Breast epithelium (tissue), 4 donors: ENCODE measurements around the gene AMFR. TPM values are rescaled to one million over a fixed set of nuclear protein-coding genes. Genes with fewer than 3 reads are reported as not detected.

Experiments used
- DNase-seq, 2 donors: peaks; one replicate each; pipeline ENCODE4 v3.0.0-alpha.2; 2019; ENCODE audit warnings: low spot score in 2 of 2
- H3K27ac ChIP-seq, 2 donors: fragments of 200-600 bp; sonication (generic) in 1 of 2; one replicate each; pipeline ENCODE4 v1.5.1; 2016 to 2019; ENCODE audit warnings: mild to moderate bottlenecking in 1 of 2
- H3K27me3 ChIP-seq, 2 donors: fragments of 200-600 bp; sonication (generic) in 1 of 2; one replicate each; pipeline versions ENCODE4 v1.5.1 to v1.6.0; 2017 to 2019; ENCODE audit warnings: control low read depth in 1 of 2, mild to moderate bottlenecking in 1 of 2
- H3K36me3 ChIP-seq: fragments of 200-600 bp; one replicate; pipeline ENCODE4 v1.5.1; 2019
- H3K4me1 ChIP-seq, 2 donors: fragments of 200-600 bp; sonication (generic); one replicate each; pipeline ENCODE4 v1.5.1; 2016 to 2019; ENCODE audit warnings: control low read depth in 1 of 2
- H3K4me3 ChIP-seq, 3 donors: fragments of 200-600 bp; sonication (generic); 1 replicate in 2 of 3; 2 replicates in 1 of 3; pipeline ENCODE4 v1.5.1; 2016 to 2019; ENCODE audit warnings: mild to moderate bottlenecking in 3 of 3, moderate library complexity in 2 of 3
- H3K9me3 ChIP-seq, 2 donors: fragments of 200-600 bp; sonication (generic) in 1 of 2; one replicate each; pipeline ENCODE4 v1.5.1; 2016 to 2019; ENCODE audit warnings: control low read depth in 1 of 2
- POLR2A ChIP-seq: fragments of 450-650 bp; IDR thresholded peaks from one replicate; pipeline ENCODE4 v1.6.1; 2016; ENCODE audit warnings: antibody characterized with exemption, mild to moderate bottlenecking, moderate library complexity
- POLR2AphosphoS5 ChIP-seq, 3 donors: sonication (generic); formaldehyde crosslinking; IDR thresholded peaks; one replicate each; pipeline ENCODE4 v1.6.1; 2017; ENCODE audit warnings: antibody characterized with exemption in 3 of 3
- intact Hi-C: fragments of 100-400 bp; cut with DNase I; formaldehyde crosslinking; loops from one replicate; pipeline ENCODE4 v1.15.1; 2023; ENCODE audit warnings: low total_unique reads
- total RNA-seq, 3 donors: library from RNA; depleted of rRNA; stranded (reverse); fragments of >200 nt; gene quantifications; one replicate each; pipeline ENCODE4 v1.1.0, GENCODE V29; 2016
- TF ChIP-seq, protein P1 (sequence below), 3 donors: fragments of 450-650 bp; IDR thresholded peaks; one replicate each; pipeline ENCODE4 v1.5.1; 2016 to 2017; ENCODE audit warnings: antibody characterized with exemption in 3 of 3, mild to moderate bottlenecking in 3 of 3, moderate library complexity in 3 of 3

AMFR gene
- total RNA-seq, 3 donors from 2014 or later, result 156 to 205 (median 188) TPM

DNA sequence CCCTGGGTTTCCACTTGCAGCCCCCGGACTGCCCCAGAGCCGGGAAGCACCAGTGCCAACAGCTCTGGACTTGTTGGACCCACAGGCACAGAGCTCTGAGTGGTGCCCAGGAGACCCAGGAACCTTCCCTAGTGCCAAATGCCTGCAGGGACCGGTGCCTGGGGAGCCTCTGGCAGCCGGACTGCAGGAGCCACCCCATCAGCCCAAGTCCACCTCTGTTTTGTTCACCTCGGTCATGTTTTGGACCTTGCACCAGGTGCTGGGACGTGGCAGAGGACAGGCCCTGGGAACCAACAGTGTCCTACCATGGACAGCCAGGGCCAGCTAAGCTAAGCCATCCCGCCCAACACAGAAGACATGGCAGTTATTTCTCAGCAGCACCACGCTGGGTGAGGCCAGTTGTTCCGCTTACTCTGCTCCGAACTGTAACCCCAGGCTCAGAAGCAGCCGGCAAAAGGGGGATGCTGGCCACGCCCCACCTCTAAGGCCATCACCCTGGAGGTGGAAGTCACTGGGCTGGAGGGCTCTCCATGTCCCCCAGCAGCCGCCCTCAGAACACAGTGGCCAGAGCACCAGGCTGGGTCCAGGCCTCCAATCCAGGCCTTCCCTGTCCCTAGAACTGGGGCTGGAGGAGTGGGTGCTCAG lies 79.8 kb downstream of the AMFR start:
- Histone ChIP-seq H3K27me3 (no peaks in the 10 kb centered on the region), H3K9me3 (no peaks in the 10 kb centered on the region), H3K27ac (no peak overlapping the region), H3K36me3 (no peaks in the 10 kb centered on the region), H3K4me3 (no peak overlapping the region), H3K4me1 (no peaks in the 10 kb centered on the region)
- TF ChIP-seq POLR2AphosphoS5 (IDR thresholded peaks at IDR 0.05), result no peak
- no peak for TF ChIP-seq POLR2A
- TF ChIP-seq, protein P1, sequence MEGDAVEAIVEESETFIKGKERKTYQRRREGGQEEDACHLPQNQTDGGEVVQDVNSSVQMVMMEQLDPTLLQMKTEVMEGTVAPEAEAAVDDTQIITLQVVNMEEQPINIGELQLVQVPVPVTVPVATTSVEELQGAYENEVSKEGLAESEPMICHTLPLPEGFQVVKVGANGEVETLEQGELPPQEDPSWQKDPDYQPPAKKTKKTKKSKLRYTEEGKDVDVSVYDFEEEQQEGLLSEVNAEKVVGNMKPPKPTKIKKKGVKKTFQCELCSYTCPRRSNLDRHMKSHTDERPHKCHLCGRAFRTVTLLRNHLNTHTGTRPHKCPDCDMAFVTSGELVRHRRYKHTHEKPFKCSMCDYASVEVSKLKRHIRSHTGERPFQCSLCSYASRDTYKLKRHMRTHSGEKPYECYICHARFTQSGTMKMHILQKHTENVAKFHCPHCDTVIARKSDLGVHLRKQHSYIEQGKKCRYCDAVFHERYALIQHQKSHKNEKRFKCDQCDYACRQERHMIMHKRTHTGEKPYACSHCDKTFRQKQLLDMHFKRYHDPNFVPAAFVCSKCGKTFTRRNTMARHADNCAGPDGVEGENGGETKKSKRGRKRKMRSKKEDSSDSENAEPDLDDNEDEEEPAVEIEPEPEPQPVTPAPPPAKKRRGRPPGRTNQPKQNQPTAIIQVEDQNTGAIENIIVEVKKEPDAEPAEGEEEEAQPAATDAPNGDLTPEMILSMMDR (IDR thresholded peaks at IDR 0.05), result no peak
- intact Hi-C loops, result no loop called here
- DNase-seq, result no peak

DNA sequence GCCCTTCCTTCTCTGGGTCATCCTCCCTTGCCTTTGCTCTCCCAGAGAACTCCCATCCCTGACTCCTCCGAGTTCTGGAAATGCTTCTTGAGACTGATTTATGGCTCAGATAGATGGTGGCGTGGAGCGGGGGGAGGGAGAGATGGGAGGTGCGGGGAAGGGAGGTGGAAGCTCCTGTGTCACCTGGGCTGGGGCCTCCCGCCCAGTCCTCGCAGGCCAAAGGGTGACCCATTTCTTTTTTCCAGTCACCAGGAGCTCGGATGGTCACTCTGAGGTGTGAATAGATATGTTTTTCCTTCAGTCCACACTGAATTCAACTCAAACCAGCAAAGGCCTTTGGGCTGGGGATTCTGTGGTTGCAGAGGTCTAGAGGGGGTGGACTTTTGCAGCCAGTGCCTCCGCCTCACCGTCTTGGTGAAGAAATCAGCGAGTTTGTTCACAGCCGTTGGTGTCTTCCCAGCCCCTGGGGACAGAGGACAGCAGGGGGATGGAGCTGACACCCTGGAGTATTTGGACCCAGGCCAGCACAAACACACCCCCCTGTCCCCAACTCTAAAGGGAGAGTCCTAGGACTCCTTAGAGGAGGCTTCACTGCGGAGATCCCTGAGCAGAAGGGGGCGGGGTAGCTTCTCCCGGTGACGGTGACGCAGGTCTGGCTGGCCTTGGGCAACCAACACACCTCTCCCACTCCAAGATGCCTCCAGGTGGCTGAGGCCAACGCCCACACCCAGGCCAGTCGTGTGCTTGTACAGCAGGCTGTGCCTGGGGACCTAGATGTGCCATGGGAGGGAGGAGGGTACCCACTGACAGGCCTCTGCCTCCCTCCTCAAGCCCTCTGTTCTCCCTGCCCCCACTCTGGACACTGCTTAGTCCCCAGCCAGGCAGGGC lies 80.6 kb downstream of the AMFR start:
- Histone ChIP-seq H3K27me3 (no peaks in the 10 kb centered on the region), H3K9me3 (no peaks in the 10 kb centered on the region), H3K4me1 (no peaks in the 10 kb centered on the region), H3K27ac (no peak overlapping the region), H3K36me3 (no peaks in the 10 kb centered on the region), H3K4me3 (no peak overlapping the region)
- no peak for TF ChIP-seq POLR2AphosphoS5 (IDR thresholded peaks at IDR 0.05)
- TF ChIP-seq, protein P1 (IDR thresholded peaks at IDR 0.05), result no peak
- intact Hi-C loops, result no loop called here
- no peak for DNase-seq

DNA sequence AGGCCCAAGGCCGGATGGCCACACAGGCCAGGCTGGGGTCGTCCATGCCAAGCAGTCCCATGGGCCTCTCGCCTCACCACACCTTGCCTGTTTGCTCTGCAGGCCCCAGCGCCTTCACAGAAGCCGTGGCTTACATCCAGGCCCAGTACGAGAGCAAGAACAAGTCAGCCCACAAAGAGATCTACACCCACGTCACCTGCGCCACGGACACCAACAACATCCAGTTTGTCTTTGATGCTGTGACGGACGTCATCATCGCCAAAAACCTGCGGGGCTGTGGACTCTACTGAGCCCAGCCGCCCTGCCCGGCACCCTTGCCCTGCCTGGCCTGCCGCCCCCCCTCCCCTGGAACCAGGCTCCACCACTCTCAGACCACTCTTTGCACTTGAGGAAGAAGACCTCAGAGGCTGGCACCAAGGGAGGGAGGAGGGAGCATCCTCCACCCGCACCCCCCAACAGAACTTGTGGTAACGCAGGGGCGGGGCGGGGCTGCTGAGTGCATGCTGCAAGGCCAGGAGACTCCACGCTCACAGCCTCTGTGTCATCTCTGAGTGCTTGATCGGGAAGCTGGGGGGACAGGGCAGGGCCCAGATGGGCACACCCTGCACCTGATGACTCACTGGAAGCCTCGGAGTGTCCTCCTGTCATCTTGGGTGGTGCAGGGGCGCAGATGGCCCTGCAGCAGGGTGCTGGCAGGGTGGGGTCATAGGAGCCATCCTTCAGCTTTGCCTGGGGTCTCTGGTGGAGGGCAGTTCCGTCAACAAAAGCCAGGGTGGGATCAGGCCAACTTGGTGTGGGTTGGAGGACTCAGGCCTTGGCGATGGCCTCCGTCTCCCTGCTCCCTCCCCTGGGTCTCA lies 81.5 kb downstream of the AMFR start:
- Histone ChIP-seq H3K4me1 (no peaks in the 10 kb centered on the region), H3K27ac (no peak overlapping the region), H3K9me3 (no peaks in the 10 kb centered on the region), H3K36me3 (no peaks in the 10 kb centered on the region), H3K4me3 (no peak overlapping the region), H3K27me3 (no peaks in the 10 kb centered on the region)
- TF ChIP-seq POLR2AphosphoS5 (IDR thresholded peaks at IDR 0.05), result no peak
- TF ChIP-seq POLR2A, result no peak
- TF ChIP-seq, protein P1 (IDR thresholded peaks at IDR 0.05), result no peak
- DNase-seq, result no peak
- intact Hi-C loops, result no loop called here

DNA sequence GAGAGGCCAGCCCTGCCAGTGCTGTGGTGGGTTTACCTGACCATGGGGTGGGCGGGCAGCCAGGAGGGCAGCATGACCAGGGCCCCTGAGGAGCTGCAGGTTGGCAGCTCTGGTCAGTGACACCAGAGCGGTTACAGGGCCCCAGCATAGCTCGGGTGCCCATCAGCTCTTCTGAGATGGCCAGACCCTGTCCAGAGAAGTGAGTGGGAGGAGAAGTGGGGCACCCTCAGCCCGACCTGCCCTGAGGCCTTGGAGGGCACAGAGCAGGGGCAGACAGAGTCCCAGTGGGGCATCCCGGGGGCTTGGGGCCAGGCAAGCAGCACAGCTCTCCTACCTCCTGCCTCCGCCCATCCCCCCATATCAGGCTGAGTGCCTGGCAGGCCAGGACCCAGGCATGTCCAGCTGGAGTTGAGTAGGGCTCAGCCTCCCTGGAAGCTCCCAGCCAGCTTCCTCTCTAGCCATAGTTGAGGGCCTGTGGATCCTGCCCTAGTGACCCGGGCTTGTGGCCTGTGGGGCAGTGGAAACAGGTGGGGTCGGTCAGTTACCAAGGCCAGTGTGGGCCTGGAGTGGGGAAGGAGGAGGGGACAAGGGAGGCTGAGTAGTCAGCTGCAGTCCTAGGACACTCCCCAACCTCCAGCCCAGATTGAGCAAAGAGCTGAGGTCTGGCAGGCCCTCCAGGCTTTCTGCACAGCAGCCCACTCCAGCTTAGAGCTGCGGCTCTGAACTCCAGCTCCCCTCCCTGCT lies 83.5 kb downstream of the AMFR start:
- DNase-seq, result no peak
- intact Hi-C loops, result no loop called here

More for the DNA sequence above, 83.5 kb downstream of the AMFR start:
- Histone ChIP-seq H3K4me1 (no peaks in the 10 kb centered on the region), H3K9me3 (no peaks in the 10 kb centered on the region), H3K36me3 (no peaks in the 10 kb centered on the region), H3K27me3 (no peaks in the 10 kb centered on the region), H3K27ac (no peak overlapping the region), H3K4me3 (no peak overlapping the region)
- TF ChIP-seq, protein P1 (IDR thresholded peaks at IDR 0.05), result no peak
- no peak for TF ChIP-seq POLR2A
- no peak for TF ChIP-seq POLR2AphosphoS5 (IDR thresholded peaks at IDR 0.05)
